Activated CD8-positive, alpha-beta memory T cell treated with anti-CD3 and anti-CD28 coated beads for 4 hours (primary cell): ENCODE data around the gene SLX1A.
"Not testable (repeated sequence)": the region's sequence is repeated elsewhere in the genome, so short reads cannot be mapped to it uniquely, and the experiment has no call there.

Source experiments
- DNase-seq, 2 donors: peaks; one replicate each; pipeline ENCODE4 v3.0.0-alpha.2; 2020; ENCODE audit warnings: low read depth in 2 of 2

SLX1A gene

GRCh38 chr16:30193615-30194014 lies at the start of gene SLX1A, which contains the start of gene BOLA2B:
Gene SLX1A, plus strand, starts transcription at chr16:30193875. Its CDS starts 210 bp downstream, at chr16:30194085.
Gene BOLA2B, minus strand, starts transcription at chr16:30193666. Its CDS starts 71 bp downstream, at chr16:30193595.
- not testable (repeated sequence) for DNase-seq

DNA sequence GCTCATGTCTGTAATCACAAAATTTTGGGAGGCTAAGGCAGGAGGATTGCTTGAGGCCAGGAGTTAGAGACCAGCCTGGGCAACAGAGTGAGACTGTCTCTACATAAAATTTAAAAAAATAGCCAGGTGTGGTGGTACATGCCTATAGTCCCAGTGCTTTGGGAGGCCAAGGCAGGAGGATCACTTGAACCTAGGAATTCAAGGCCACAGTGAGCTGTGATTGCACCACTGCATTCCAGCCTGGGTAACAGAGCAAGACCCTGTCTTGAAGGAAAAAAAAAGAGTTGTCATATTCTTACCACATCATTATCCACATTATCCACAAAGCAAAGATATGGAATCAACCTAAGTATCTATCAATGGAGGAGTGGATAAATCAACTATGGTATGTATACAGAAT lies 49.7 kb upstream of the SLX1A start:
- DNase-seq, result no peak

DNA sequence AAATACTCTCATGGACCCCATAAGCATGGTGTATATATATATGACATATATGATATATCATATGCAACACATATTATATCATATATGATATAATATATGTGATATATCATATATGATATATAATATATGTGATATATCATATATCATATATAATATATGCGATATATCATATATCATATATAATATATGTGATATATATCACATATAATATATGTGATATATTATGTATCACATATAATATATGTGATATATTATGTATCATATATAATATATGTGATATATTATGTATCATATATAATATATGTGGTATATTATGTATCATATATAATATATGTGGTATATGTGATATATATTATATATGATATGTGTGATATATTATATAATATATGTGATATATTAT lies 48.8 kb upstream of the SLX1A start:
- no peak for DNase-seq

- no peak for DNase-seq
These were observed 48.0 kb upstream of the SLX1A start for GRCh38 chr16:30145657-30146056.

DNA sequence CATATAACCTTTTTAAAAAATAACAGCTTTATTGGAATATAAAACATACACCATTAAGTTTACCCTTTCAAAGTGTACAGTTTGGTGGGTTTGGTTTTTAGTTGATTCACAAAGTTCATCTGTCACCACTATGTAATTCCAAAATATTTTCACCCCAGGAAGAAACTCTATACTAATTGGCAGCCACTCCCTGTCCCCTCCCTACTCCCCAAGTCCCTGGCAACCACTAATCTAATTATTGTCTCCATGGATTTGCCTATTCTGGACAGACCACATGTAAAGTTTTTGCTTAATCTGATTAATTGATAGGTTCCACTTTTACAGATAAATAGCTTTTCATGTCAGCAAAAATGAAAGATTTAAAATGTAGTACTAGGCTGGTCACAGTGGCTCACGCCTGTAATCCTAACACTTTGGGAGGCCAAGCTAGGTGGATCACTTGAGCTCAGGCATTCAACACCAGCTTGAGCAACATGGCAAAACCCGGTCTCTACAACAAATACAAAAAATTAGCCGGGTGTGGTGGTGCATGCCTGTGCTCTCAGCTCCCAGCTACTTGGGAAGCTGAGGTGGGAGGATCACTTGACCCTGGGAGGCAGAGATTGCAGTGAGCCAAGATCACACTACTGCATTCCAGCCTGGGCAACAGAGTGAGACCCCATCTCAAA lies 45.7 kb upstream of the SLX1A start:
- no peak for DNase-seq

GRCh38 chr16:30149250-30149930 lies 44.3 kb upstream of the SLX1A start:
- no peak for DNase-seq

DNA sequence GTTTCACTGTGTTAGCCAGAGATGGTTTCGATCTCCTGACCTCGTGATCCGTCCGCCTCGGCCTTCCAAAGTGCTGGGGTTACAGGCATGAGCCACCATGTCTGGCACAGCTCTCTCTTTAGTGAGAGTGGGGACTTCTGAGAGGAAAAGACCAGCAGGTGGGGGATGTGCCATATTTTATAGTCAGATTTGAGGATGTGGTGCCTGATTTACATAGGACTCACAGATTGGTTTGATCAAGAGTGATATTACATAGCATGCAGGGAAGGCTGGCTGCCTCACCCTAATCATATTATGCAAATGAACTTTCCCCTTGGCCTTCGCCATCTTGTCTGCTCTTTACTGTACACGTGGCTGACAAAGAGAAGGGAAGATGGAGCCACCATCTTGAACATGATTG lies 42.6 kb upstream of the SLX1A start:
- DNase-seq, result no peak

DNA sequence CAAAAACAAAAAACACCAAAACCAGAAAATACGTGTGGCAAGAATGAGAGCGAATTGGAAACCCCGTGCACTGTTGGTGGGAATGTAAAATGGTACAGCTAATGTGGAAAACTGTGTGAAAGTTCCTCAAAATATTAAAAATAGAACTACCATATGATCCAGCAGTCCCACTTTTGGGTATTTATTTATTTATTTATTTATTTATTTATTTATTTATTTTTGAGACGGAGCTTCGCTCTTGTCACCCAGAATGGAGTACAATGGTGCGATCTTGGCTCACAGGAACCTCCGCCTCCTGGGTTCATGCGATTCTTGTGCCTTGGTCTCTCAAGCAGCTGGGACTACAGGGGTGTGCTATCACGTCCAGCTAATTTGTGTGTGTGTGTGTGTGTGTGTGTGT lies 41.2 kb upstream of the SLX1A start:
- no peak for DNase-seq

DNA sequence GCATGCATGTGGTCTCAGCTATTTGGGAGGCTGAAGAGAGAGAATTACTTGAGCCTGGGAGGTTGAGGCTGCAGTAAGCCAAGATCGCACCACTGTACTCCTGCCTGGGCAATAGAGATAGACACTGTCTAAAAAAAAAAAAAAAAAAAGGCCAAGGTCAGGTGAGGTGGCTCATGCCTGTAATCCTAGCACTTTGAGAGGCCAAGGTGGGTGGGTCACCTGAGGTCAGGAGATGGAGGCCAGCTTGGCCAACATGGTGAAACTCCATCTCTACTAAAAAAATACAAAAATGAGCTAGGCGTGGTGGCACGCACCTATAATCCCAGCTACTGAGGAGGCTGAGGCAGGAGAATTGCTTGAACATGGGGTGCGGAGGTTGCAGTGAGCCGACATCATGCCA lies 38.5 kb upstream of the SLX1A start:
- DNase-seq, result no peak

DNA sequence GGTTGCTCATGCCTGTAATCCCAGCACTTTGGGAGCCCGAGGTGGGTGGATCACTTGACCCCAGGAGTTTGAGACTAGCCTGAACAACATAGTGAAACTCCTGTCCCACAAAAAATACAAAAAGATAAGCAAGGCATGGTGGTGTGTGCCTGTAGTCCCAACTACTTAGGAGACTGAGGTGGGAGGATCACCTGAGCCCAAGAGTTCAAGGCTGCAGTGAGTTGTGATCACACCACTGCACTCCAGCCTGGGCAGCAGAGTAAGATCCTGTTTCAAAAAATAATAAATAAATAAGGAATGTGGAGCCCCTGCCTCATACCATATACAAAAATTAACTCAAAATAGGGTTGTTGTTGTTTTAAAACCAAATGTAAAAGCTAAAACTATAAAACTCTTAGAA lies 36.5 kb upstream of the SLX1A start:
- DNase-seq, result no peak

DNA sequence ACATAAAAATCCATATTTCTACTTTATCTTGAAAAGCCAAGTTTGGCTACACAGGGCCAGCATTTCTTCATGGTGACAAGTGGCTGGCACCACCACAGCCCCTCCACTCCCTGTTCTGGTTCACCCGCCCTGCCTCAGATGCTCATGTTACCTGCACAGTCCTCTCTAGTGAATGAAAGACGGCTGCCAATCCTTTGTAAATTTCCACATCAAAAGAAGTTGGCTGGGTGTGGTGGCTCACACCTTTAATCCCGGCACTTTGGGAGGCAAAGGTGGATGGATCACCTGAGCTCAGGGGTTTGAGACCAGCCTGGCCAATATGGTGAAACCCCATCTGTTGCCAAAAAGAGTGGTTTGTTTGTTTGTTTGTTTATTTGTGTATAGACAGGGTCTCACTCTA lies 30.1 kb upstream of the SLX1A start:
- DNase-seq, result no peak

- DNase-seq, result no peak
These were observed 27.3 kb upstream of the SLX1A start for GRCh38 chr16:30166202-30166902.

DNA sequence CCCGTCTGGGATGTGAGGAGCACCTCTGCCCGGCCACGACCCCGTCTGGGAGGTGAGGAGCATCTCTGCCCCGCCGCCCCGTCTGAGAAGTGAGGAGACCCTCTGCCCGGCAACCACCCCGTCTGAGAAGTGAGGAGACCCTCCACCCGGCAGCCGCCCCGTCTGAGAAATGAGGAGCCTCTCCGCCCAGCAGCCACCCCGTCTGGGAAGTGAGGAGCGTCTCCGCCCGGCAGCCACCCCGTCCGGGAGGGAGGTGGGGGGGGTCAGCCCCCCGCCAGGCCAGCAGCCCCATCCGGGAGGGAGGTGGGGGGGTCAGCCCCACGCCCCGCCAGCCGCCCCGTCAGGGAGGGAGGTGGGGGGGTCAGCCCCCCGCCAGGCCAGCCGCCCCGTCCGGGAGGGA lies 24.9 kb upstream of the SLX1A start:
- DNase-seq, result not testable (repeated sequence)

DNA sequence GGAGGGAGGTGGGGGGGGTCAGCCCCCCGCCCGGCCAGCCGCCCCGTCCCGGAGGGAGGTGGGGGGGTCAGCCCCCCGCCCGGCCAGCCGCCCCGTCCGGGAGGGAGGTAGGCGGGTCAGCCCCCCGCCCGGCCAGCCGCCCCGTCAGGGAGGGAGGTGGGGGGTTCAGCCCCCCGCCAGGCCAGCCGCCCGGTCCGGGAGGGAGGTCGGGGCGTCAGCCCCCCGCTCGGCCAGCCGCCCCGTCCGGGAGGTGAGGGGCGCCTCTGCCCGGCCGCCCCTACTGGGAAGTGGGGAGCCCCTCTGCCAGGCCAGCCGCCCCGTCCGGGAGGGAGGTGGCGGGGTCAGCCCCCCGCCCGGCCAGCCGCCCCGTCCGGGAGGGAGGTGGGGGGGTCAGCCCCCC lies 24.3 kb upstream of the SLX1A start:
- DNase-seq, result not testable (repeated sequence)

GRCh38 chr16:30170145-30170544 lies 23.5 kb upstream of the SLX1A start:
- not testable (repeated sequence) for DNase-seq

DNA sequence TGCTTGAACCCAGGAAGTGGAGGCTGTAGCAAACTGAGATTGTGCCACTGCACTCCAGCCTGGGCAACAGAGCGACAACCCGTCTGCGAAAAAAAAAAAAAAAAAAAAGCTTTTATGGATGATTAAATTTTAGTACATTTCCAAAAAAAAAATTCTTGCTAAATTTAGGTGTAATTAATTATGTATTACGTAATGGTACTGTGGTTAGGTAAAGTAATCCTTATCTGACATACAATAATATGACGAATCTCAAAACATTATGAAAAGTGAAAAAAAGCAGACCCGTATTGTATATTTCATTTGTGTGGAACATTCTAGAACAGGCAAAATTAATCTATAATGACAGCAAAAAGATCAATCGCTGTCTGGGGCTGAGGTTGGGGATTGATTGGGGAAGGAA lies 20.6 kb upstream of the SLX1A start:
- DNase-seq, result no peak

DNA sequence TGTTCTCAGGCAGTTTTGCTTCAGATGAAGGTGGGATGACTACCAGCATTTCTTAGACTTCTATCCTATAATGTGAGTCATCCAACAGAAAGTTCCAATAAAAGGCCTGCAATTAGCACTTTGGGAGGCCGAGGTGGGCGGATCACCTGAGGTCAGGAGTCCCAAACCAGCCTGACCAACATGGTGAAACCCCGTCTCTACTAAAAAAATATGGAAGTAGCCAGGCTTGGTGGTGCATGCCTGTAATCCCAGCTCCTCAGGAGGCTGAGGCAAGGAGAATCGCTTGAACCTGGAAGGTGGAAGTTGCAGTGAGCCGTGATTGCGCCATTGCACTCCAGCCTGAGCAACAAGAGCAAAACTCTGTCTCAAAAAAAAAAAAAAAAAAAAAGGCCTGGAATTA lies 16.8 kb upstream of the SLX1A start:
- not testable (repeated sequence) for DNase-seq

GRCh38 chr16:30179195-30179594 lies 14.5 kb upstream of the SLX1A start:
- DNase-seq, result no peak

DNA sequence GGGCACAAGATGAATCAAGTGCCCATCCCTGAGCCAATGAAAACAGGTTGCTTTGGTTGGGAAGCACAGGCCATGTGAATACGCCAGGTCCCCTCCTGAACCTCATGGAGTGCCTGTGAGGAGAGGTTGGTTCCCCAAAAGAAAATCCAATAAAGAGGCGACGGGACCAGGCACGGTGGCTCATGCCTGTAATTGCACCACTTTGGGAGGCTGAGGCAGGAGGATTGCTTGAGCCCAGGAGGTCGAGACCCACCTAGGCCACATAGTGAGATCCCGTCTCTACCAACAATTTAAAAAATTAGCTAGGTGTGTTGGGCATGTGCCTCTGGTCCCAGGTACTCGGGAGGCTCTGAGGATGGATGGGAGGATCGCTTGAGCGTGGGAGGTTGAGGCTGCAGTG lies 13.7 kb upstream of the SLX1A start:
- no peak for DNase-seq

GRCh38 chr16:30180741-30181140 lies 12.9 kb upstream of the SLX1A start:
- no peak for DNase-seq

- peak; percentile 59 to 64 for DNase-seq
These were observed 10.2 kb upstream of the SLX1A start, which contains the start of gene CORO1A for GRCh38 chr16:30183233-30184095. Gene CORO1A, plus strand, starts transcription at chr16:30183602. Its CDS starts 1,608 bp downstream, at chr16:30185210.
